Fibroblast of lung (primary cell): ENCODE measurements around the gene G6PC1. TPM values are rescaled to one million over a fixed set of nuclear protein-coding genes. Genes with fewer than 3 reads are reported as not detected.

ENCODE experiments used
- DNase-seq, 2 donors: peaks; one replicate each; pipeline versions ENCODE4 v3.0.0 to v3.0.0-alpha.2; 2010; ENCODE audit warnings: low read depth in 2 of 2
- H2AFZ ChIP-seq: 2 replicates; pipeline ENCODE4 v1.5.1; 2012; ENCODE audit warnings: low read length, control low read depth, inconsistent platforms
- H3K27ac ChIP-seq: 2 replicates; pipeline ENCODE4 v1.5.1; 2011; ENCODE audit warnings: low read length, control low read depth; ENCODE audit not compliant: insufficient read depth
- H3K27me3 ChIP-seq: 2 replicates; pipeline ENCODE4 v1.5.1; 2011; ENCODE audit warnings: mild to moderate bottlenecking, low read length; ENCODE audit not compliant: control insufficient read depth, insufficient read depth
- H3K36me3 ChIP-seq: 2 replicates; pipeline ENCODE4 v1.5.1; 2011; ENCODE audit warnings: low read length; ENCODE audit not compliant: control insufficient read depth, insufficient read depth
- H3K4me1 ChIP-seq: 2 replicates; pipeline ENCODE4 v1.5.1; 2011; ENCODE audit warnings: low read length; ENCODE audit not compliant: control insufficient read depth, insufficient read depth; ENCODE audit errors: extremely low read depth
- H3K4me2 ChIP-seq: 2 replicates; pipeline ENCODE4 v1.5.1; 2011; ENCODE audit warnings: low read length, control low read depth; ENCODE audit not compliant: insufficient read depth; ENCODE audit errors: extremely low read depth
- H3K4me3 ChIP-seq, 4 experiments: fragments of 200-600 bp in 1 of 4; sonication (generic) in 1 of 4; replicated peaks in 1 of 4; 2 replicates each; pipeline ENCODE4 v1.5.1; 2011 to 2016; ENCODE audit warnings: low read length in 4 of 4, low read depth in 3 of 4, mild to moderate bottlenecking in 3 of 4, control low read depth in 2 of 4, inconsistent platforms in 1 of 4, mixed read lengths in 1 of 4; ENCODE audit not compliant: insufficient read depth in 1 of 4; ENCODE audit errors: control extremely low read depth in 1 of 4
- H3K79me2 ChIP-seq: 2 replicates; pipeline ENCODE4 v1.5.1; 2012; ENCODE audit warnings: mild to moderate bottlenecking, low read length, inconsistent platforms; ENCODE audit not compliant: control insufficient read depth, insufficient read depth
- H3K9ac ChIP-seq: 2 replicates; pipeline ENCODE4 v1.5.1; 2011; ENCODE audit warnings: mild to moderate bottlenecking, low read length, control low read depth; ENCODE audit not compliant: insufficient read depth
- H3K9me3 ChIP-seq: 2 replicates; pipeline ENCODE4 v1.5.1; 2012; ENCODE audit warnings: low read depth, low read length; ENCODE audit not compliant: control insufficient read depth, insufficient read depth
- H4K20me1 ChIP-seq: 2 replicates; pipeline ENCODE4 v1.5.1; 2011; ENCODE audit warnings: low read length; ENCODE audit not compliant: control insufficient read depth, insufficient read depth; ENCODE audit errors: extremely low read depth
- CTCF ChIP-seq, 2 donors: IDR thresholded peaks in 1 of 2; conservative IDR thresholded peaks in 1 of 2; 1 replicate in 1 of 2; 2 replicates in 1 of 2; pipeline ENCODE4 v1.5.1; 2011 to 2012; ENCODE audit warnings: low read length in 2 of 2, control low read depth in 1 of 2, inconsistent platforms in 1 of 2, low read depth in 1 of 2, mild to moderate bottlenecking in 1 of 2
- EZH2 ChIP-seq: IDR thresholded peaks from 2 replicates; pipeline ENCODE4 v1.5.1; 2012; ENCODE audit warnings: low read length, control low read depth, mild to moderate bottlenecking; ENCODE audit errors: missing control alignments
- polyA plus RNA-seq, 2 donors: library from polyadenylated mRNA; depleted of rRNA in 1 of 2; stranded (reverse) in 1 of 2; unstranded in 1 of 2; fragments of >200 nt; gene quantifications; 2 replicates each; pipeline ENCODE4 v1.2.1, GENCODE V29; 2011 to 2012; ENCODE audit warnings: missing spikeins in 1 of 2
- total RNA-seq: library from RNA; depleted of rRNA; stranded (reverse); fragments of >200 nt; gene quantifications from 2 replicates; pipeline ENCODE4 v1.2.1, GENCODE V29; 2014

G6PC1 gene
- total and polyA plus RNA-seq, 2 donors (not counting 1 experiment from before 2014, with no cell fraction given): not detected

GRCh38 chr17:42937712-42938596 lies 37.4 kb downstream of the G6PC1 start:
- Histone ChIP-seq H3K4me2 (no peak overlapping the region), H3K27ac (no peak overlapping the region)
- TF ChIP-seq EZH2: no peak
- peak; percentile 77 to 79 for TF ChIP-seq CTCF (conservative IDR thresholded peaks at IDR 0.05 in 1 of 2, IDR thresholded peaks at IDR 0.05 in 1 of 2; ENCODE audit: low read depth in 1 of 2, low read length in 2 of 2)

GRCh38 chr17:42944211-42944610 lies 43.6 kb downstream of the G6PC1 start:
- DNase-seq: peak in 1 of 2 donors; percentile 62
- H3K27me3 ChIP-seq: no peaks in the 10 kb centered on the region
- H3K9me3 ChIP-seq: no peaks in the 10 kb centered on the region
- peaks cover 2% of the 10 kb centered on the region for H3K36me3 ChIP-seq
- TF ChIP-seq EZH2 (no peak), CTCF (conservative IDR thresholded peaks at IDR 0.05 in 1 of 2, IDR thresholded peaks at IDR 0.05 in 1 of 2; ENCODE audit: low read depth in 1 of 2, low read length in 2 of 2) (no peak)
- H3K4me3 ChIP-seq: no peak overlapping the region
- no peaks in the 10 kb centered on the region for H4K20me1 ChIP-seq
- no peaks in the 10 kb centered on the region for H3K4me1 ChIP-seq
- H3K79me2 ChIP-seq: no peaks in the 10 kb centered on the region
- H3K4me2 ChIP-seq: peak overlapping the region; percentile 35
- H3K9ac ChIP-seq: no peak overlapping the region
- no peak overlapping the region for H3K27ac ChIP-seq
- no peak overlapping the region for H2AFZ ChIP-seq

More at GRCh38 chr17:42937712-42938596, 37.4 kb downstream of the G6PC1 start:
- no peaks in the 10 kb centered on the region for H3K27me3 ChIP-seq
- peak; percentile 46 to 74 for DNase-seq
- no peak overlapping the region for H3K4me3 ChIP-seq
- H2AFZ ChIP-seq: no peak overlapping the region
- H3K79me2 ChIP-seq: no peaks in the 10 kb centered on the region
- H3K4me1 ChIP-seq: no peaks in the 10 kb centered on the region
- H3K36me3 ChIP-seq: no peaks in the 10 kb centered on the region
- H3K9me3 ChIP-seq: no peaks in the 10 kb centered on the region
- no peaks in the 10 kb centered on the region for H4K20me1 ChIP-seq
- H3K9ac ChIP-seq: no peak overlapping the region

- H3K27ac ChIP-seq: no peak overlapping the region
- H3K4me1 ChIP-seq: no peaks in the 10 kb centered on the region
- H3K4me2 ChIP-seq: no peak overlapping the region
- no peak overlapping the region for H2AFZ ChIP-seq
- no peak for DNase-seq
- no peaks in the 10 kb centered on the region for H3K9me3 ChIP-seq
- H3K36me3 ChIP-seq: peaks cover 8% of the 10 kb centered on the region
- no peaks in the 10 kb centered on the region for H4K20me1 ChIP-seq
- no peaks in the 10 kb centered on the region for H3K79me2 ChIP-seq
- no peak overlapping the region for H3K4me3 ChIP-seq
- H3K9ac ChIP-seq: no peak overlapping the region
- H3K27me3 ChIP-seq: no peaks in the 10 kb centered on the region
- no peak for TF ChIP-seq EZH2
These were observed 46.2 kb downstream of the G6PC1 start for GRCh38 chr17:42946812-42947211.
